ENCODE measurements around the gene LRRC25. TPM values are rescaled to one million over a fixed set of nuclear protein-coding genes. Genes with fewer than 3 reads are reported as not detected.
A peak's percentile ranks its signal among the peaks of the same experiment; 100 is the strongest.
"Not testable (repeated sequence)": the region's sequence is repeated elsewhere in the genome, so short reads cannot be mapped to it uniquely, and the experiment has no call there.

LRRC25 gene
- total RNA-seq, 1 donor from 2014 or later, result not detected

GRCh38 chr19:18415178-18415867 is 17.9 kb upstream of the LRRC25 start:
- TF ChIP-seq CTCF (IDR thresholded peaks at IDR 0.05), result no peak
- peak overlapping the region; percentile 56 for H3K4me3 Mint-ChIP-seq (ENCODE audit: unreplicated experiment)
- peaks cover 52% of the 10 kb centered on the region for H3K4me1 Mint-ChIP-seq (ENCODE audit: unreplicated experiment)
- H3K27ac Mint-ChIP-seq (ENCODE audit: unreplicated experiment), result peak overlapping the region; percentile 100
- H3K9me3 Mint-ChIP-seq (ENCODE audit: unreplicated experiment), result no peaks in the 10 kb centered on the region
- no peaks in the 10 kb centered on the region for H3K27me3 Mint-ChIP-seq (ENCODE audit: unreplicated experiment)
- no peak for DNase-seq (ENCODE audit: extremely low spot score, unreplicated experiment)
- H3K36me3 Mint-ChIP-seq (ENCODE audit: unreplicated experiment), result no peaks in the 10 kb centered on the region

DNA sequence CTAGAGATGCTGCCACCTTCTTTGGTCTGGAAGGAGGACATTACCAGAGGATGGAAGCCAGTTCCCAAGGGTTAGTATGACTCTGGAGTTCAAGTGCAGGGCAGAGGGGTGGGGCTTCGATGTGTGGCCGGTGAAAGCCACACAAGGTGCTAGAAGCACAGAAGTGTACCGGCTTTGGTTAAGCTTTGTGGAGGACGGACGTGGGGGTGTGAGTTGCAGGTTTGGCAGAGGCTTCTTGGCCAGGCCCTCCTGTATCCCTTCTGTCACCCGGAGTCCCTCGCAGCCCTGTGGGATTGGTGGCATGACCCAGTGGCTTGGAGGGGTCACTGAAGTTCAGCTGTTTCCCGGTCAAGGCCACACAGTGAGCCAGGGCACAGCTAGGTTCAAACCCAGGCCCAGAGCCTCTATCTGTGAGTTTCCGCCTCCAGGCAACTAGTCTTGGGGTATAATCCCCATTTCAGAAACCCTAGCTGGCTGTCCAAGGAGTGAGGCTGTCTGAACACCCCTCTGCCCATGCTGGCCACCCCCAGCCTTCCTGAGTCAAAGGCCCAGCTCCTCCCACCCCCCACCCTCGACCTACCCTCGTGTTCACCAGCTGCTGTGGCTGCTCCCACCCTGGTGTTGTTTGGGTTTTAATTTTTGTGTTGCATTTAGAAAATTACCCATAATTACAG is 17.2 kb upstream of the LRRC25 start:
- TF ChIP-seq CTCF (IDR thresholded peaks at IDR 0.05), result no peak
- H3K36me3 Mint-ChIP-seq (ENCODE audit: unreplicated experiment), result no peaks in the 10 kb centered on the region
- H3K4me3 Mint-ChIP-seq (ENCODE audit: unreplicated experiment), result peak overlapping the region; percentile 22
- H3K27ac Mint-ChIP-seq (ENCODE audit: unreplicated experiment), result peak overlapping the region; percentile 100
- no peak for DNase-seq (ENCODE audit: extremely low spot score, unreplicated experiment)
- no peaks in the 10 kb centered on the region for H3K9me3 Mint-ChIP-seq (ENCODE audit: unreplicated experiment)
- peaks cover 51% of the 10 kb centered on the region for H3K4me1 Mint-ChIP-seq (ENCODE audit: unreplicated experiment)
- no peaks in the 10 kb centered on the region for H3K27me3 Mint-ChIP-seq (ENCODE audit: unreplicated experiment)

DNA sequence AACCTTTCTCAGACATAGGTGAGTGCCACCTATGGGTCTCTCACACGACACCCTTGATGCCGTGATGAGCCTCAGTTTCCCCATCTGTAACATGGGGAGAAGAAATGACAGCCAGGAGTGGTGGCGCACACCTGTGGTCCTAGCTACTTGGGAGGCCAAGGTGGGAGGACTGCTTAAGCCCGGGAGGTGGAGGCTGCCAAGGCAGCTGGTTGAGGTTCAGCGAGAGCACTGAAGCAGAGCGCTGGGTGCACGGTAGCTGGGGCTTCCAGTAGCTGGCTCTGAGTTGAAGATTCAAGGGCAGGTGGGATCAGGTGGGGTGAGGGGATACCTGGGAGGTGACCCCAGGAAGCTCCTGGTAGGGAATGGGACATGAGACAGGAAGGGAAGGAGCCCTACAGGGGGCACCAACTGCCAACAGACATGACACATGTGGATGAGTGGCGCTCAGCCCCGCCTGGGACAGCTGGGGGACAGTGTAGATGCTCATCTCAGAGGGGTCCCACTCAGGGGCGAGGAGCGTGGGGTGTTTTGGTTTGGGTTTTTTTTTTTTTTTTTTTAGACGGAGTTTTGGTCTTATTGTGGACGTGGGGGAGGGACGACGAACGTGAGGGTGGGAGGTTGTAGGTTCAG is 15.3 kb upstream of the LRRC25 start:
- Mint-ChIP-seq H3K4me1 (ENCODE audit: unreplicated experiment) (peaks cover 38% of the 10 kb centered on the region), H3K27me3 (ENCODE audit: unreplicated experiment) (no peaks in the 10 kb centered on the region), H3K9me3 (ENCODE audit: unreplicated experiment) (no peaks in the 10 kb centered on the region), H3K4me3 (ENCODE audit: unreplicated experiment) (no peak overlapping the region), H3K36me3 (ENCODE audit: unreplicated experiment) (no peaks in the 10 kb centered on the region), H3K27ac (ENCODE audit: unreplicated experiment) (no peak overlapping the region)
- no peak for DNase-seq (ENCODE audit: extremely low spot score, unreplicated experiment)
- no peak for TF ChIP-seq CTCF (IDR thresholded peaks at IDR 0.05)

DNA sequence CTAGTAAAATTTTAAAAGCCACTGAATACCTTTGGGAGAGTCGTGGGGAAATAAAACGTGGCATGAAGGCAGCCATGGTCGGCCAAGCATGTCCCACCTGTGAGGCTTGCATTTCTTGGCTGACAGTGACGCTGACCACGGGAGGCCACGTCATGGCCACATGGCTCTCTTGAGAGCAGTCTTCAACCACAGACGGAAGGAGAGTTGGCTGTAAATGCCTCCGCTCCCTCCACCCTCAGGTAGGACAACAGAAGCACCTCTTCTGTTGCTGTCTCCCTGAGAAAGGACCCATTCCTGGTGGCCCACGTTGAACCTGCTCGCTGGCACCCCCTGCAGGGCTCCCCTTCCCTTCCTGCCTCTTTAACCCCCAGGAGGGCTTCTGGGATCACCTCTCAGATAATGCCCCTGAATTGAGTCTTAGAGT is 10.6 kb upstream of the LRRC25 start:
- peak; percentile 44 for TF ChIP-seq CTCF (IDR thresholded peaks at IDR 0.05)
- no peak overlapping the region for H3K4me3 Mint-ChIP-seq (ENCODE audit: unreplicated experiment)
- no peaks in the 10 kb centered on the region for H3K36me3 Mint-ChIP-seq (ENCODE audit: unreplicated experiment)
- H3K27me3 Mint-ChIP-seq (ENCODE audit: unreplicated experiment), result no peaks in the 10 kb centered on the region
- no peak overlapping the region for H3K27ac Mint-ChIP-seq (ENCODE audit: unreplicated experiment)
- no peaks in the 10 kb centered on the region for H3K9me3 Mint-ChIP-seq (ENCODE audit: unreplicated experiment)
- H3K4me1 Mint-ChIP-seq (ENCODE audit: unreplicated experiment), result peaks cover 4% of the 10 kb centered on the region
- DNase-seq (ENCODE audit: extremely low spot score, unreplicated experiment), result no peak

GRCh38 chr19:18406749-18407148 is 9.3 kb upstream of the LRRC25 start:
- no peak for TF ChIP-seq CTCF (IDR thresholded peaks at IDR 0.05)
- H3K36me3 Mint-ChIP-seq (ENCODE audit: unreplicated experiment), result no peaks in the 10 kb centered on the region
- H3K4me3 Mint-ChIP-seq (ENCODE audit: unreplicated experiment), result no peak overlapping the region
- H3K4me1 Mint-ChIP-seq (ENCODE audit: unreplicated experiment), result peaks cover 8% of the 10 kb centered on the region
- H3K9me3 Mint-ChIP-seq (ENCODE audit: unreplicated experiment), result no peaks in the 10 kb centered on the region
- H3K27me3 Mint-ChIP-seq (ENCODE audit: unreplicated experiment), result no peaks in the 10 kb centered on the region
- H3K27ac Mint-ChIP-seq (ENCODE audit: unreplicated experiment), result no peak overlapping the region
- no peak for DNase-seq (ENCODE audit: extremely low spot score, unreplicated experiment)

GRCh38 chr19:18405754-18406153 is 8.3 kb upstream of the LRRC25 start:
- DNase-seq (ENCODE audit: extremely low spot score, unreplicated experiment); H3K36me3 Mint-ChIP-seq (ENCODE audit: unreplicated experiment); H3K27me3 Mint-ChIP-seq (ENCODE audit: unreplicated experiment); H3K4me3 Mint-ChIP-seq (ENCODE audit: unreplicated experiment); H3K27ac Mint-ChIP-seq (ENCODE audit: unreplicated experiment); H3K9me3 Mint-ChIP-seq (ENCODE audit: unreplicated experiment): not testable (repeated sequence)
- H3K4me1 Mint-ChIP-seq (ENCODE audit: unreplicated experiment), result peaks cover 12% of the 10 kb centered on the region

- H3K4me1 Mint-ChIP-seq (ENCODE audit: unreplicated experiment), result peaks cover 20% of the 10 kb centered on the region
- H3K36me3 Mint-ChIP-seq (ENCODE audit: unreplicated experiment); DNase-seq (ENCODE audit: extremely low spot score, unreplicated experiment); H3K4me3 Mint-ChIP-seq (ENCODE audit: unreplicated experiment); H3K27me3 Mint-ChIP-seq (ENCODE audit: unreplicated experiment); H3K27ac Mint-ChIP-seq (ENCODE audit: unreplicated experiment); H3K9me3 Mint-ChIP-seq (ENCODE audit: unreplicated experiment): not testable (repeated sequence)
These were observed 5.2 kb upstream of the LRRC25 start for GRCh38 chr19:18402455-18403248.
